GM21717 (cell line): ENCODE data around the gene C5AR1.
"Not testable (repeated sequence)": the region's sequence is repeated elsewhere in the genome, so short reads cannot be mapped to it uniquely, and the experiment has no call there.

Experiments used
- ATAC-seq: cut with Tn5 transposase; IDR thresholded peaks from one replicate; pipeline ENCODE4 v1.9.1; 2021; ENCODE audit warnings: mild to moderate bottlenecking, moderate library complexity; ENCODE audit not compliant: unreplicated experiment

The C5AR1 gene

GRCh38 chr19:47309608-47310007, at the start of gene C5AR1:
Gene C5AR1, plus strand, starts transcription at chr19:47309861. Its CDS starts 35 bp downstream, at chr19:47309896.
- ATAC-seq: no peak

- no peak for ATAC-seq
Observed at GRCh38 chr19:47260476-47260875, 49.2 kb upstream of the C5AR1 start.

GRCh38 chr19:47261946-47262793, 47.5 kb upstream of the C5AR1 start:
- not testable (repeated sequence) for ATAC-seq

- ATAC-seq: no peak
Observed at GRCh38 chr19:47264629-47265028, 45.0 kb upstream of the C5AR1 start.

- no peak for ATAC-seq
Observed at GRCh38 chr19:47266401-47266941, 43.2 kb upstream of the C5AR1 start.

- no peak for ATAC-seq
Observed at GRCh38 chr19:47267350-47267759, 42.3 kb upstream of the C5AR1 start.

- ATAC-seq: no peak
Observed at GRCh38 chr19:47268028-47268427, 41.6 kb upstream of the C5AR1 start.

GRCh38 chr19:47269596-47269995, 40.1 kb upstream of the C5AR1 start:
- ATAC-seq: no peak

- ATAC-seq: no peak
Observed at GRCh38 chr19:47270408-47270807, 39.3 kb upstream of the C5AR1 start.

GRCh38 chr19:47271949-47272348, 37.7 kb upstream of the C5AR1 start:
- no peak for ATAC-seq

- ATAC-seq: no peak
Observed at GRCh38 chr19:47272448-47273312, 37.0 kb upstream of the C5AR1 start.

- ATAC-seq: peak; percentile 58
Observed at GRCh38 chr19:47273313-47274070, 36.2 kb upstream of the C5AR1 start.

GRCh38 chr19:47274071-47274890, 35.4 kb upstream of the C5AR1 start, which contains the start of gene INAFM1:
Gene INAFM1, plus strand, starts transcription at chr19:47274885. Its CDS starts 35 bp downstream, at chr19:47274920.
- ATAC-seq: peak; percentile 52

GRCh38 chr19:47274891-47275761, 34.5 kb upstream of the C5AR1 start:
- peak; percentile 5 for ATAC-seq

- ATAC-seq: no peak
Observed at GRCh38 chr19:47275791-47276461, 33.7 kb upstream of the C5AR1 start.

GRCh38 chr19:47276513-47276912, 33.1 kb upstream of the C5AR1 start:
- not testable (repeated sequence) for ATAC-seq

- no peak for ATAC-seq
Observed at GRCh38 chr19:47280183-47280797, 29.4 kb upstream of the C5AR1 start.
